Activated CD4-positive, CD25-positive, alpha-beta regulatory T cell treated with anti-CD3 and anti-CD28 coated beads, Interleukin-2, amount 50 U/mL, for 16 hours (primary cell): ENCODE measurements around the gene TCL1A.

Experiments
- DNase-seq: peaks from one replicate; pipeline ENCODE4 v3.0.0-alpha.2; 2020; ENCODE audit warnings: low read depth, low spot score

The TCL1A gene

GRCh38 chr14:95705518-95705917 lies 8.4 kb downstream of the TCL1A start:
- no peak for DNase-seq

- DNase-seq = no peak
Observed at GRCh38 chr14:95703805-95704204, 10.1 kb downstream of the TCL1A start.

DNA sequence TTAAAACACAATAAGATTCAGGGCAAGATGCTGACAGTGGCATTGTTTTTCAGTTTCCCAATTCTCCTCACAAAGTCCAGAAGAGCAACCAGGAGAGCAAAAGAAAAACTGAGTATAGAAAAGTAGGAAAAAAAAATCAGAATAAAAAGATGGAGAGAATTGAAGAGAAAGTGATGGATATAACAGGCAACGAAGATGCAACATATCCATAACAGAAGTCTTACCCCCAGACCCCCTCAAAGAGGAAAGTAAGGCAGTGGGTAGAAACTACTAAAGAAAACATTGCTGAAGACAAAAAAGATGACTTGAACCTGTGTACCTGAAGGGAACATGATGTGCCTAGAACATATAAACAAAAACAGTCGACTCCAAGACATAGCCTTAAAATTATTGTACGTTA lies 10.6 kb downstream of the TCL1A start:
- DNase-seq = no peak

DNA sequence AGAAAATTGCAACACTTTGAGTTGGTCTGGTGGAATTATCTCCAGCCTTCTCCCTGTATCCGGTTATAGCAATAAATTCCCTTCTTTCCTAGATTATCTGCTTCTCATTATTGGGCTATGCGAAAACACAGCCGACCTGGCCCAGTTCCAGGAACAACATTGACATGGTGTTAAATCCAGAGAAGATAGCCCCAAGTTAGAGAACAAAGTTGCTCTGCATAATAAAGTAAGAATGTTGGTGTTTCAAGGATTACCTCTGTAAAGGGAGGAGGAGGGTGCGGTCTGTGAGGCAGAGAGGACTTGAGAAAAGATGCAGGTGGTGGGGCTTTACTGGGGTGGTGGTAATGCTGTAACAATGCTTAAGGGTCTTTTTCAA lies 12.1 kb downstream of the TCL1A start:
- DNase-seq = no peak

- no peak for DNase-seq
Observed at GRCh38 chr14:95700221-95700976, 13.5 kb downstream of the TCL1A start.

DNA sequence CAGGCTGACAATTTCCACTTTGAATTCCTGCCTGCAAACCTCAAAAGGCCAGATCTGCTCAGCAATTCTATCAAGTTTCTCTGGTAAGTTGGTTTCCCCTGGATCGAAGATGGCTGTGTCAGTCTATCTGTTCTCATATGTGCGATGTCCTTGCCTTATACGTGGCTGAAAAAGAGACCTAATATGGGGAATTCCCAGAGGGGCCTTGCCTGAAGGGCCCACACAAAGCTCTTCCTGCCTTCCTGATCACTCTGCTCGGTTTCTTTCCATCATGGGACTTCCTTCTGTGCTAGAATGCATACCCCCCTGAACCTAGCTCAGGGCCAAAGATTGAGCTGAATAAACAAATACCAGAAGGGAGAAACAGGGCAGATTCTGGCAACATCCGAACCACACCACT lies 14.5 kb downstream of the TCL1A start:
- no peak for DNase-seq

DNA sequence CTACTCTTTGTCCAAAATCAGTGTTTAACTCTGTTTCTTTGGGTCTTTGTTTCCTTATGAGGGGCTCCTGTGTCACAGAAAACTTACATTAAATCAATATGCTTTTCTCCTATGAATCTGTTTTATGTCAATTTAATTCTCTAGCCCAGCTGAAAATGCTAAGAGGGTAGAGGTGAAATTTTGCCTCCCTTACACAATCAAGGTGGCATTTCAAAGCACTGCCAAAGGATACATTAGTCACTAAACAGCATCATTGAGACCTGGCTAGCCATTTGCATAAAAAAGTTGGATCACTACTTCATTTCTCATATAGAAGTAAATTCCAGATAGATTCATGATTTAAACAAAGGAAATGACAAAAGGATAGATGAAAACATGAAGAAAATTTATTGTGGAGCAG lies 15.6 kb downstream of the TCL1A start:
- no peak for DNase-seq

GRCh38 chr14:95697764-95698163 lies 16.2 kb downstream of the TCL1A start:
- no peak for DNase-seq

- DNase-seq = no peak
Observed at GRCh38 chr14:95696741-95697140, 17.2 kb downstream of the TCL1A start.

DNA sequence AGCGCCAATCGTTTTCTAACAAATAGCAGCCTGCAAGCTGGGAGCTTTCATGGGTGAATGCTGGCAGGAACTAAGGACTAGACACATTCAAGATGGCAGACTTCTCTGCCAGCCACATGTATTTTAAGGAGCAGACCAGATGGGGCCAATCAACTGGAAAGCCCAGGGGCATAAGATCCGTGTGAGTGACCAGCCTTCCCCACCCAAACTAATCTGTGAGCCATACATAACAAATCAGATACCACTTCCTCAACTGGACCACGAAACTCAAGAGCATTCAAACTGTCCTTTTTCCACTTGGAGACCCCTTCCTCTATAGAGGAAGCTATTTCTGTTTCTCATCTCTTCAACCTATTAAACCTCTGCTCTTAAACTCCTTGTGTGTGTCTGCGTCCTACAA lies 18.0 kb downstream of the TCL1A start:
- no peak for DNase-seq

DNA sequence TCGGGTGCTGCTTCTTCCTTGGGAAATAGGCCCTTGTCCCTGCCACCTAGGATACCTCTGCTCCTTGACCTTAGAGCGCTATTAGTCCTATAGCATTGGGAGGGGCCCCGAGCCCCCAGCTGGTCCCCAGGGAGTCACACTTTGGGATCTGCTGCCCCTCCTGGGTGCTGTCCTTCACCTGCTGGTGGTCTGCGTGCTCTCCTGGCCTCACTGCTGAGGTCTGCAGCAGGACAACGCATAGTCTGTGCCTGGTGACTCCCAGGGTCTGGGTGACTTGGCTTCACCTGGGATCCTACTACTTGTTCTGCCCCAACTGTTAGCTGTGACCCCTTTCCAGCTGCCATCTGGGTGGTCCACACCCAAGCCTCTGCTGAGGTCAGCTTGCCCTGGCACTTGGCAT lies 18.9 kb downstream of the TCL1A start:
- no peak for DNase-seq

DNA sequence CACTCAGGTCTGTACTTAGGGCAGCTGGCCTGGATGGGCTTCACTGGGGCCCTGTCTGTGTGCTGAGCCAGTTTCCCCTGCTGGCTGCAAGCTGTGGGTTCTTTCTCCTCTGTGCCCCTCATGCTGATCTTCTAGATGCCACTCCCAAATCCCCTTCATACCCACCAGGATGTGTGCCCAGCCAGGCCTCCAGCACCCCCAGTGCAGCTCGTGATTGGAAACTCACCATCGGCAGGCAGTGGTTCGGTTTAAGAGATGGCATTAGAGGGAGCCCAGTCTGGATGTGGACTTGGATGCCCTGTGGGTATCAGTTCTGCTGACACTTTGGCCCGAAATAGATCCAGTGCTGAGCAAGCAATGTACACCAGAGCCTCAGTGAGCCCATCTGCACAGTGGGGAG lies 21.8 kb downstream of the TCL1A start:
- no peak for DNase-seq

GRCh38 chr14:95691591-95691990 lies 22.3 kb downstream of the TCL1A start:
- DNase-seq = no peak

- no peak for DNase-seq
Observed at GRCh38 chr14:95690815-95691214, 23.1 kb downstream of the TCL1A start.

- DNase-seq = no peak
Observed at GRCh38 chr14:95689441-95689840, 24.5 kb downstream of the TCL1A start.

GRCh38 chr14:95686935-95687334 lies 27.0 kb downstream of the TCL1A start:
- DNase-seq = no peak

DNA sequence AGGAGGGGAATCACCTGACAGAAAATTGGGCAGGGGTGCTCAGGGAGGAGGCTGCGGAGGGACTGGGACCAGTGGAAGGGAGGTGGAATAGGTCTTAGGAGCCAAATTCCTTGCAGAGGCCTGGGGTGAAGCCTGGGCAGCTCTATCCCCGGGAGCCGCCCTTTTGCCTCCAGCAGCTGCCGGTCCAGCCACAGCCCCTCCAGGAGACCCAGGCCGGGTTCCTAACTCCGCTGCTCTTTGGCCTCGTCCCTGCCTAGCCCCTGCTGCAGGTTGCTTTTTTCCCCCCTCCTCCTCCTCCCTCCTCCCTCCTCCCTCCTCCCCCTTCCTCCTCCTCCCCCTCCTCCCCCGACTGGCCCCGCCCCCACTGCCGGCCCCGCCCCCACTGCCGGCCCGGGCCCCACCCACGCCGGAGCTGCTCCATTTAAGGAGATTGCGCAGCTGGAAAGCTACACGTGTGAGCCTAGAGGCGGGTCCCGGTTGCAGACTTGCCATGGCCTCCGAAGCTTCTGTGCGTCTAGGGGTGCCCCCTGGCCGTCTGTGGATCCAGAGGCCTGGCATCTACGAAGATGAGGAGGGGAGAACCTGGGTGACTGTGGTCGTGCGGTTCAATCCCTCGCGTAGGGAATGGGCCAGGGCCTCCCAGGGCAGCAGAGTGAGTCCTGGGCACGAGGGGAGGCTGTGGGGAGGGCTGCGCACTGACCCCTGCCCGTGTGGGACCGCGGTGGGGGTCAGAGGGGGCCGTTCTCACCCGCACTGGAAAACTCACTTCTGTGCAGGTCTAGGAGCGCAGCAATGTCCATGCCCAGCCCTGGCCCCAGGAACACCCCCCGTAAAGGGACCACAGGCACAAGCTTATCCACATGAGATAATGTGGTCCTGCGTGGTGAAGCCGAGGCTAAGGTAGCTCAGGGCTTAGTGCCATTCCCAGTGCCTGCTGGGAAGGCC lies 27.7 kb downstream of the TCL1A start, which contains the start of gene TCL1B:
TSS of gene TCL1B (plus strand) at position 449 of the 945 bp plus-strand sequence. CDS start at position 491, 42 bp downstream.
- no peak for DNase-seq

GRCh38 chr14:95683793-95684192 lies 30.1 kb downstream of the TCL1A start:
- peak; percentile 3 for DNase-seq

- no peak for DNase-seq
Observed at GRCh38 chr14:95681153-95681552, 32.8 kb downstream of the TCL1A start.

GRCh38 chr14:95679998-95680735 lies 33.8 kb downstream of the TCL1A start:
- no peak for DNase-seq

DNA sequence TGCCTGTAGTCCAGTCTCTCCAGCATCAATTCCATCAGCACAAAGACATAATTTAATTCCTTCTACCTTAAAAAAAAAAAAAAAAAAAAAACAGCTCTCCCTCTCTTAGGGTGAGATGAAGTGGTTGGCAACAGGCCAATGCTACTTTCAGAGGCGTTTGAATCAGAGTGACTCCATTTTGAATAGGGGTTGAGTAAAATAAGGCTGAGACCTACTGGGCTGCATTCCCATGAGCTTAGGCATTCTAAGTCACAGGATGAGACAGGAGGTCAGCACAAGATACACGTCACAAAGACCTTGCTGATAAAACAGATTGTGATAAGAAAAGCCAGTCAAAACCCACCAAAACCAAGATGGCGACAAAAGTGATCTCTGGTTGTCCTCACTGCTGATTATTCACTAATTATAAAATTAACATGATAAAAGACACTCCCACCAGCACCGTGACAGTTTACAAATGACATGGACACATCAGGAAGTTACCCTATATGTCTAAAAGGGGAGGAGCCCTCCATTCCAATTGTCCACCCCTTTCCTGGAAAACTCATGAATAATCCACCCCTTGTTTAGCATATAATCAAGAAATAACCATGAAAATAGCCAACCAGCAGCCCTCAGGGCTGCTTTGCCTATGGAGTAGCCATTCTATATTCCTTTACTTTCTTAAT lies 34.6 kb downstream of the TCL1A start:
- DNase-seq = no peak
